ENCODE results near the gene NSMF.

The NSMF gene

DNA sequence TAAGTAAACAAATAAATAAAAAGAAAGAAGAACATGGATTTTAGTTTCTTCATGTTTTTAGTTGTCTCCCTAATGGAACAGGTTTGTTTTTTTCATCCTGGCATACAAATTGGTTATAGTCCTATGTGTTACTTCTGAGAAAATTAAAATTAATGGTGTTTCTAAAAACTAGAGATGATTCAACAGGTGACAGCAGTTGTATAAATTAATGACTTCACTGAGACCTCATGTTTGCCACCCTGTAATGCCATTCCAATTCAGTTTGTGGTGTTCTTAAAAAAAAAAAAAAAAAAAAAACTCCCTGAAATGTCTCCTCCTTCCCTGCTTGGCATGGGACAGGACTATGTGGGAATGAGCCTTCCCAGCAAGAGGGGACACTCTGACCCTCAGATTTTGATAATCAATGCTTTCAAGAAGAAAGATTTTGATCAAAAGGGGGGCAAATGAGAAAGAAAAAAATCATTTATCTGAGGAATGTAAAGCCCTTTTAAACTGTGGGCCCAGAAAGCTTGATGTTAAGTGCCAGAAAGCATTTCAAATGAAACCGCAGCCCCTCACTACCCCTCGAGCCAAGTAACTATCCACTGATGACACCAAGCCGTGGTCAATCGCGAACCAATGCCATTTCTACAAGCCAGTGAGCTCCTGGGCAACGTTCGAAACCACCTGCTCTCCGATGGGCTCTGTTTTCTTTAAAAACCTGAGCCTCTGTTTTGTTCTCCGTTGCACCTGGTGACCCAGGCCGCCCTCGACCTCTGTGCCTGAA lies 37.1 kb downstream of the NSMF start:
- H3K4me1 ChIP-seq: peaks cover 10% of the 10 kb centered on the region
- H3K27me3 ChIP-seq: no peaks in the 10 kb centered on the region
- no peaks in the 10 kb centered on the region for H3K9me3 ChIP-seq
- TF ChIP-seq, protein P1, sequence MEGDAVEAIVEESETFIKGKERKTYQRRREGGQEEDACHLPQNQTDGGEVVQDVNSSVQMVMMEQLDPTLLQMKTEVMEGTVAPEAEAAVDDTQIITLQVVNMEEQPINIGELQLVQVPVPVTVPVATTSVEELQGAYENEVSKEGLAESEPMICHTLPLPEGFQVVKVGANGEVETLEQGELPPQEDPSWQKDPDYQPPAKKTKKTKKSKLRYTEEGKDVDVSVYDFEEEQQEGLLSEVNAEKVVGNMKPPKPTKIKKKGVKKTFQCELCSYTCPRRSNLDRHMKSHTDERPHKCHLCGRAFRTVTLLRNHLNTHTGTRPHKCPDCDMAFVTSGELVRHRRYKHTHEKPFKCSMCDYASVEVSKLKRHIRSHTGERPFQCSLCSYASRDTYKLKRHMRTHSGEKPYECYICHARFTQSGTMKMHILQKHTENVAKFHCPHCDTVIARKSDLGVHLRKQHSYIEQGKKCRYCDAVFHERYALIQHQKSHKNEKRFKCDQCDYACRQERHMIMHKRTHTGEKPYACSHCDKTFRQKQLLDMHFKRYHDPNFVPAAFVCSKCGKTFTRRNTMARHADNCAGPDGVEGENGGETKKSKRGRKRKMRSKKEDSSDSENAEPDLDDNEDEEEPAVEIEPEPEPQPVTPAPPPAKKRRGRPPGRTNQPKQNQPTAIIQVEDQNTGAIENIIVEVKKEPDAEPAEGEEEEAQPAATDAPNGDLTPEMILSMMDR (IDR thresholded peaks at IDR 0.05; ENCODE audit: low read depth, low read length): no peak
- no peaks in the 10 kb centered on the region for H3K36me3 ChIP-seq
- peak overlapping the region; percentile 88 for H3K4me3 ChIP-seq (ENCODE audit: low read depth, low read length)
- DNase-seq: peak; percentile 5

GRCh38 chr9:137417161-137418021 lies 41.7 kb downstream of the NSMF start:
- H3K27me3 ChIP-seq: no peaks in the 10 kb centered on the region
- no peaks in the 10 kb centered on the region for H3K4me1 ChIP-seq
- TF ChIP-seq, protein P1 (IDR thresholded peaks at IDR 0.05; ENCODE audit: low read depth, low read length): no peak
- DNase-seq: peak; percentile 7
- no peaks in the 10 kb centered on the region for H3K36me3 ChIP-seq
- H3K4me3 ChIP-seq (ENCODE audit: low read depth, low read length): no peak overlapping the region
- H3K9me3 ChIP-seq: no peaks in the 10 kb centered on the region

GRCh38 chr9:137416563-137417151 lies 42.5 kb downstream of the NSMF start:
- H3K4me1 ChIP-seq: no peaks in the 10 kb centered on the region
- no peaks in the 10 kb centered on the region for H3K9me3 ChIP-seq
- peak; percentile 8 for DNase-seq
- H3K4me3 ChIP-seq (ENCODE audit: low read depth, low read length): no peak overlapping the region
- H3K36me3 ChIP-seq: no peaks in the 10 kb centered on the region
- TF ChIP-seq, protein P1 (IDR thresholded peaks at IDR 0.05; ENCODE audit: low read depth, low read length): no peak
- H3K27me3 ChIP-seq: no peaks in the 10 kb centered on the region

- TF ChIP-seq, protein P1 (IDR thresholded peaks at IDR 0.05; ENCODE audit: low read depth, low read length): no peak
- DNase-seq: peak; percentile 10
- no peaks in the 10 kb centered on the region for H3K4me1 ChIP-seq
- no peaks in the 10 kb centered on the region for H3K27me3 ChIP-seq
- no peak overlapping the region for H3K4me3 ChIP-seq (ENCODE audit: low read depth, low read length)
- H3K36me3 ChIP-seq: no peaks in the 10 kb centered on the region
- no peaks in the 10 kb centered on the region for H3K9me3 ChIP-seq
These were observed 43.0 kb downstream of the NSMF start for GRCh38 chr9:137416006-137416562.

DNA sequence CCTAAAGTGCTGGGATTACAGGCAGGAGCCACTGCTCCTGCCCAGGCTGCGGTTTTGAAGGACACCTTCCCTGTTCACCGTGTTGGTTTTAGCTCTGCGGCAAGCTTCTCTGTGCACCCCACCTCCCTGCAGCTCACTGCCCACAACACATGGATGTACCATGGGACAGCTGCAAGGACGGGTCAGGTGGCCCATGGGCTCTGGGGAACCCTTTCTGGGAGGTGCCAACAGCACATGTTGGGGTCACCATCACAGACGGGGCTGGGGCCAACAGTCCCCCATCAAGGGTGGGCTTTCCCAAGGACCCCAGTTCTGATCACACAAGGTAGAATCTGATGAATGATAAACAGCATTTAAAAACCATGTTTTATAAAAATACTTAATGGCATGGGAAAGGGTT lies 43.7 kb downstream of the NSMF start:
- Histone ChIP-seq H3K27me3 (no peaks in the 10 kb centered on the region), H3K4me1 (no peaks in the 10 kb centered on the region), H3K4me3 (ENCODE audit: low read depth, low read length) (no peak overlapping the region), H3K9me3 (no peaks in the 10 kb centered on the region), H3K36me3 (no peaks in the 10 kb centered on the region)
- no peak for DNase-seq
- TF ChIP-seq, protein P1 (IDR thresholded peaks at IDR 0.05; ENCODE audit: low read depth, low read length): no peak

All from BE2C (cell line).